Gastrocnemius medialis (tissue), 4 donors: ENCODE measurements around the gene HEXD.

ENCODE experiments used
- CTCF ChIP-seq, 5 experiments: fragments of 450-650 bp in 3 of 5; fragments of 200-600 bp in 2 of 5; sonication (generic) in 2 of 5; IDR thresholded peaks in 4 of 5; conservative IDR thresholded peaks in 1 of 5; 1 replicate in 4 of 5; 2 replicates in 1 of 5; pipeline ENCODE4 v1.5.1; 2016 to 2019; ENCODE audit warnings: antibody characterized with exemption in 5 of 5, mild to moderate bottlenecking in 3 of 5, moderate library complexity in 3 of 5
- POLR2A ChIP-seq, 2 donors: fragments of 450-650 bp; IDR thresholded peaks; one replicate each; pipeline ENCODE4 v1.6.1; 2017; ENCODE audit warnings: antibody characterized with exemption in 2 of 2, mild to moderate bottlenecking in 2 of 2, moderate library complexity in 2 of 2

- TF ChIP-seq CTCF (IDR thresholded peaks at IDR 0.05 in 4 of 5, conservative IDR thresholded peaks at IDR 0.05 in 1 of 5) = no peak
- no peak for TF ChIP-seq POLR2A (IDR thresholded peaks at IDR 0.05)
Measured at GRCh38 chr17:82400206-82400605, 17.9 kb upstream of the HEXD start.
